HEK293 (cell line): ENCODE results near the gene RPS27A.
"Not testable (repeated sequence)": the region's sequence is repeated elsewhere in the genome, so short reads cannot be mapped to it uniquely, and the experiment has no call there.

Experiments used
- CTCF ChIA-PET: fragments of 350-600 bp; formaldehyde crosslinking; extraction: SDS; loops from one replicate; lab custom pipeline; 2021; ENCODE audit warnings: antibody characterized with exemption; lab: Yijun Ruan, JAX
- POLR2A ChIA-PET: fragments of 300-600 bp; formaldehyde crosslinking; extraction: SDS; loops from one replicate; lab custom pipeline; 2020; ENCODE audit warnings: antibody characterized with exemption, inconsistent platforms; lab: Yijun Ruan, JAX
- H3K27ac ChIP-seq: fragments of 200-500 bp; sonication (Bioruptor generic); 2 replicates; pipeline ENCODE4 v1.5.1; 2014; ENCODE audit warnings: low read depth, low read length, control low read depth, inconsistent platforms; ENCODE audit errors: extremely low read depth
- H3K36me3 ChIP-seq, 2 experiments: fragments of 200-500 bp in 1 of 2; sonication (Bioruptor generic) in 1 of 2; 1 replicate in 1 of 2; 2 replicates in 1 of 2; pipeline ENCODE4 v1.5.1; 2014 to 2017; ENCODE audit warnings: inconsistent platforms in 2 of 2, low read length in 2 of 2; ENCODE audit not compliant: control insufficient read depth in 2 of 2, insufficient read depth in 1 of 2
- H3K4me1 ChIP-seq: fragments of 200-500 bp; sonication (Bioruptor generic); 2 replicates; pipeline ENCODE4 v1.5.1; 2014; ENCODE audit warnings: mild to moderate bottlenecking, low read length, inconsistent platforms; ENCODE audit not compliant: control insufficient read depth, insufficient read depth
- H3K4me3 ChIP-seq: 2 replicates; pipeline ENCODE4 v1.5.1; 2011; ENCODE audit warnings: low read depth, mild to moderate bottlenecking, control low read depth, low read length, moderate library complexity
- H3K9me3 ChIP-seq: fragments of 200-500 bp; sonication (Bioruptor generic); 2 replicates; pipeline ENCODE4 v1.5.1; 2014; ENCODE audit warnings: low read depth, low read length, inconsistent platforms; ENCODE audit not compliant: control insufficient read depth, insufficient read depth
- GLIS1 ChIP-seq: fragments of 450-650 bp; formaldehyde crosslinking; IDR thresholded peaks from 2 replicates; pipeline ENCODE4 v1.5.1; 2016; ENCODE audit warnings: missing biosample characterization, missing genetic modification characterization
- SALL2 ChIP-seq: fragments of 450-650 bp; formaldehyde crosslinking; IDR thresholded peaks from 2 replicates; pipeline ENCODE4 v1.5.0; 2017; ENCODE audit warnings: missing biosample characterization, mild to moderate bottlenecking, missing genetic modification characterization, borderline replicate concordance
- SP2 ChIP-seq: fragments of 450-650 bp; formaldehyde crosslinking; IDR thresholded peaks from 2 replicates; pipeline ENCODE4 v1.5.1; 2016; ENCODE audit warnings: missing biosample characterization, missing genetic modification characterization
- ZFP3 ChIP-seq: fragments of 450-650 bp; formaldehyde crosslinking; IDR thresholded peaks from 2 replicates; pipeline ENCODE4 v1.5.1; 2016; ENCODE audit warnings: low read depth, missing biosample characterization, missing genetic modification characterization
- ZFP41 ChIP-seq: fragments of 450-650 bp; formaldehyde crosslinking; IDR thresholded peaks from 2 replicates; pipeline ENCODE4 v1.5.1; 2016; ENCODE audit warnings: missing biosample characterization, missing genetic modification characterization, borderline replicate concordance
- ZNF112 ChIP-seq: fragments of 450-650 bp; formaldehyde crosslinking; IDR thresholded peaks from 2 replicates; pipeline ENCODE4 v1.5.0; 2017; ENCODE audit warnings: missing biosample characterization, missing genetic modification characterization
- ZNF19 ChIP-seq: fragments of 450-650 bp; formaldehyde crosslinking; IDR thresholded peaks from 2 replicates; pipeline ENCODE4; 2016; ENCODE audit warnings: missing biosample characterization, missing genetic modification characterization, low read depth
- ZNF521 ChIP-seq: fragments of 450-650 bp; formaldehyde crosslinking; IDR thresholded peaks from 2 replicates; pipeline ENCODE4 v1.5.1; 2017; ENCODE audit warnings: missing biosample characterization, mild to moderate bottlenecking, missing genetic modification characterization
- ZNF561 ChIP-seq: fragments of 450-650 bp; IDR thresholded peaks from 2 replicates; pipeline ENCODE4 v1.5.1; 2018; ENCODE audit warnings: missing biosample characterization, missing genetic modification characterization, borderline replicate concordance
- ZNF621 ChIP-seq: fragments of 450-650 bp; formaldehyde crosslinking; IDR thresholded peaks from 2 replicates; pipeline ENCODE4 v1.5.1; 2017; ENCODE audit warnings: missing biosample characterization, missing genetic modification characterization
- ZNF623 ChIP-seq: fragments of 450-650 bp; formaldehyde crosslinking; IDR thresholded peaks from 2 replicates; pipeline ENCODE4 v1.5.1; 2016; ENCODE audit warnings: missing biosample characterization, missing genetic modification characterization
- ZNF670 ChIP-seq: fragments of 450-650 bp; formaldehyde crosslinking; IDR thresholded peaks from 2 replicates; pipeline ENCODE4 v1.5.1; 2016; ENCODE audit warnings: missing biosample characterization, missing genetic modification characterization, low read depth
- ZNF701 ChIP-seq: fragments of 450-650 bp; formaldehyde crosslinking; IDR thresholded peaks from 2 replicates; pipeline ENCODE4 v1.5.1; 2016; ENCODE audit warnings: missing biosample characterization, missing genetic modification characterization
- ZNF76 ChIP-seq: fragments of 450-650 bp; formaldehyde crosslinking; IDR thresholded peaks from 2 replicates; pipeline ENCODE4; 2016; ENCODE audit warnings: low read depth, missing biosample characterization, missing genetic modification characterization, borderline replicate concordance
- TF ChIP-seq, protein P1 (sequence below): fragments of 450-650 bp; IDR thresholded peaks from 2 replicates; pipeline ENCODE4 v1.5.1; 2018; ENCODE audit warnings: missing biosample characterization, missing genetic modification characterization
- TF ChIP-seq, protein P2 (sequence below): fragments of 450-650 bp; formaldehyde crosslinking; IDR thresholded peaks from 2 replicates; pipeline ENCODE4 v1.5.1; 2017; ENCODE audit warnings: missing biosample characterization, mild to moderate bottlenecking, missing genetic modification characterization, moderate library complexity
- TF ChIP-seq, protein P3 (sequence below): fragments of 450-650 bp; formaldehyde crosslinking; IDR thresholded peaks from 2 replicates; pipeline ENCODE4 v1.5.1; 2016; ENCODE audit warnings: missing biosample characterization, missing genetic modification characterization
- TF ChIP-seq, protein P4 (sequence below): fragments of 450-650 bp; formaldehyde crosslinking; IDR thresholded peaks from 2 replicates; pipeline ENCODE4 v1.5.1; 2016; ENCODE audit warnings: missing biosample characterization, missing genetic modification characterization, low read depth

The RPS27A gene

DNA sequence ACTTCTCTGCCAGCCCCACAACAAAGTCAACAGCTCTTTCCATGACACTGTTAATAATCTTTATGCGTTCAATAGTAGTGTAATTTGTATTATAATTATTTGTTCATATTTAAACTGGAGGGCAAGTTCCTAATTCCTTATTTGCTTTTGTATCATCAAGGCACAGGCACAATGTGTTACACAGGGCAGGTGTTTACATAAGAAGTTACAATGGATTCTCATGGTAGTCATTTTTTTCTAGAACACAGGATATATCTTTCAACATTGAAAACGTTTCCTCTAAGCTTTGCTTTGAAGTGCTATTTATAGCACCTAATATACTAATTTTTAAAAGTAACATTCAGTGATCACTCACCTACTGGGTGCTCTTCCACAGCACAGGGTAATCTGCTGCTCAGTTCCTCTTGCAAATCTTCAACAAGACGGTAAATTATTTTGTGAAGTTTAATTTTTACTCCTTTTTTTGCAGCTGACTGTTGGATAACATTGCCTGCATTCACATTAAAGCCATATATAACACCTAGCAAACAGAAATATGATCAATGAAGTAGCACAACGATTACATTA is 7.3 kb downstream of the RPS27A start:
- Histone ChIP-seq H3K9me3 (no peaks in the 10 kb centered on the region), H3K4me1 (no peaks in the 10 kb centered on the region), H3K36me3 (peaks cover 60 to 70% of the 10 kb centered on the region in 2 experiments), H3K4me3 (no peak overlapping the region), H3K27ac (no peak overlapping the region)
- TF ChIP-seq, protein P1, sequence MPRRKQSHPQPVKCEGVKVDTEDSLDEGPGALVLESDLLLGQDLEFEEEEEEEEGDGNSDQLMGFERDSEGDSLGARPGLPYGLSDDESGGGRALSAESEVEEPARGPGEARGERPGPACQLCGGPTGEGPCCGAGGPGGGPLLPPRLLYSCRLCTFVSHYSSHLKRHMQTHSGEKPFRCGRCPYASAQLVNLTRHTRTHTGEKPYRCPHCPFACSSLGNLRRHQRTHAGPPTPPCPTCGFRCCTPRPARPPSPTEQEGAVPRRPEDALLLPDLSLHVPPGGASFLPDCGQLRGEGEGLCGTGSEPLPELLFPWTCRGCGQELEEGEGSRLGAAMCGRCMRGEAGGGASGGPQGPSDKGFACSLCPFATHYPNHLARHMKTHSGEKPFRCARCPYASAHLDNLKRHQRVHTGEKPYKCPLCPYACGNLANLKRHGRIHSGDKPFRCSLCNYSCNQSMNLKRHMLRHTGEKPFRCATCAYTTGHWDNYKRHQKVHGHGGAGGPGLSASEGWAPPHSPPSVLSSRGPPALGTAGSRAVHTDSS: no peak
- TF ChIP-seq ZNF76 (tag by site-specific recombination) (no peak), ZNF112 (tag by site-specific recombination) (no peak), ZNF521 (tag by site-specific recombination) (no peak), GLIS1 (tag by site-specific recombination) (no peak), ZNF701 (tag by site-specific recombination) (no peak), SP2 (tag by site-specific recombination) (no peak), ZNF670 (tag by site-specific recombination) (no peak), ZNF19 (tag by site-specific recombination) (no peak), ZNF621 (tag by site-specific recombination) (no peak), SALL2 (tag by site-specific recombination) (no peak), ZNF561 (tag by site-specific recombination) (no peak), ZFP3 (tag by site-specific recombination) (no peak), ZFP41 (tag by site-specific recombination) (no peak), ZNF623 (tag by site-specific recombination) (no peak)
- TF ChIP-seq, protein P2, sequence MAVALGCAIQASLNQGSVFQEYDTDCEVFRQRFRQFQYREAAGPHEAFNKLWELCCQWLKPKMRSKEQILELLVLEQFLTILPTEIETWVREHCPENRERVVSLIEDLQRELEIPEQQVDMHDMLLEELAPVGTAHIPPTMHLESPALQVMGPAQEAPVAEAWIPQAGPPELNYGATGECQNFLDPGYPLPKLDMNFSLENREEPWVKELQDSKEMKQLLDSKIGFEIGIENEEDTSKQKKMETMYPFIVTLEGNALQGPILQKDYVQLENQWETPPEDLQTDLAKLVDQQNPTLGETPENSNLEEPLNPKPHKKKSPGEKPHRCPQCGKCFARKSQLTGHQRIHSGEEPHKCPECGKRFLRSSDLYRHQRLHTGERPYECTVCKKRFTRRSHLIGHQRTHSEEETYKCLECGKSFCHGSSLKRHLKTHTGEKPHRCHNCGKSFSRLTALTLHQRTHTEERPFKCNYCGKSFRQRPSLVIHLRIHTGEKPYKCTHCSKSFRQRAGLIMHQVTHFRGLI (tag by site-specific recombination): no peak
- TF ChIP-seq, protein P3, sequence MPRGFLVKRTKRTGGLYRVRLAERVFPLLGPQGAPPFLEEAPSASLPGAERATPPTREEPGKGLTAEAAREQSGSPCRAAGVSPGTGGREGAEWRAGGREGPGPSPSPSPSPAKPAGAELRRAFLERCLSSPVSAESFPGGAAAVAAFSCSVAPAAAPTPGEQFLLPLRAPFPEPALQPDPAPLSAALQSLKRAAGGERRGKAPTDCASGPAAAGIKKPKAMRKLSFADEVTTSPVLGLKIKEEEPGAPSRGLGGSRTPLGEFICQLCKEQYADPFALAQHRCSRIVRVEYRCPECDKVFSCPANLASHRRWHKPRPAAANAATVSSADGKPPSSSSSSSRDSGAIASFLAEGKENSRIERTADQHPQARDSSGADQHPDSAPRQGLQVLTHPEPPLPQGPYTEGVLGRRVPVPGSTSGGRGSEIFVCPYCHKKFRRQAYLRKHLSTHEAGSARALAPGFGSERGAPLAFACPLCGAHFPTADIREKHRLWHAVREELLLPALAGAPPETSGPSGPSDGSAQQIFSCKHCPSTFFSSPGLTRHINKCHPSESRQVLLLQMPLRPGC (tag by site-specific recombination): no peak
- TF ChIP-seq, protein P4, sequence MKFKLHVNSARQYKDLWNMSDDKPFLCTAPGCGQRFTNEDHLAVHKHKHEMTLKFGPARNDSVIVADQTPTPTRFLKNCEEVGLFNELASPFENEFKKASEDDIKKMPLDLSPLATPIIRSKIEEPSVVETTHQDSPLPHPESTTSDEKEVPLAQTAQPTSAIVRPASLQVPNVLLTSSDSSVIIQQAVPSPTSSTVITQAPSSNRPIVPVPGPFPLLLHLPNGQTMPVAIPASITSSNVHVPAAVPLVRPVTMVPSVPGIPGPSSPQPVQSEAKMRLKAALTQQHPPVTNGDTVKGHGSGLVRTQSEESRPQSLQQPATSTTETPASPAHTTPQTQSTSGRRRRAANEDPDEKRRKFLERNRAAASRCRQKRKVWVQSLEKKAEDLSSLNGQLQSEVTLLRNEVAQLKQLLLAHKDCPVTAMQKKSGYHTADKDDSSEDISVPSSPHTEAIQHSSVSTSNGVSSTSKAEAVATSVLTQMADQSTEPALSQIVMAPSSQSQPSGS (tag by site-specific recombination): no peak
- ChIA-PET POLR2A (no interaction called here), CTCF (no interaction called here)

DNA sequence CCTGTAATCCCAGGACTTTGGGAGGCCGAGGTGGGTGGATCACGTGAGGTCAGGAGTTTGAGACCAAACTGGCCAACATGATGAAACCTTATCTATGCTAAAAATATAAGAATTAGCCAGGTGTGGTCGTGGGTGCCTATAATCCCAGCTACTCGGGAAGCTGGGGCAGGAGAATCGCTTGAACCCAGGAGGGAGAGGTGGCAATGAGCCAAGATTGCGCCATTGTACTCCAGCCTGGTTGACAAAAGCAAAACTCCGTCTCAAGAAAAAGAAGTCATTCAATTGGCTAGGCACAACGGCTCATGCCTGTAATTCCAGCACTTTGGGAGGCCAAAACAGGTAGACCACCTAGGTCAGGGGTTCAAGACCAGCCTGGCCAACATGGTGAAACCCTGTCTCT is 9.1 kb downstream of the RPS27A start:
- CTCF ChIA-PET, H3K4me3 ChIP-seq, POLR2A ChIA-PET, H3K4me1 ChIP-seq, H3K9me3 ChIP-seq, H3K27ac ChIP-seq: not testable (repeated sequence)
- H3K36me3 ChIP-seq: peaks cover 52 to 67% of the 10 kb centered on the region in 2 experiments
